ENCODE measurements around the gene IGF2BP3.

GRCh38 chr7:23343806-23344475 is 126.3 kb downstream of the IGF2BP3 start:
- TF ChIP-seq POLR2AphosphoS5 (IDR thresholded peaks at IDR 0.05; ENCODE audit: low read depth, low read length) (no peak), POLR2A (IDR thresholded peaks at IDR 0.05; ENCODE audit: low read depth, low read length) (no peak)

Data from GM12891 (cell line).